Loucy (cell line): ENCODE measurements around the gene SLC30A2.

Experiments
- H2AFZ ChIP-seq: fragments of 200-600 bp; sonication (generic); 2 replicates; pipeline ENCODE4 v1.6.0; 2016; ENCODE audit warnings: antibody characterized with exemption, mild to moderate bottlenecking, low read length, moderate library complexity
- H3F3A ChIP-seq: fragments of 200-600 bp; 2 replicates; pipeline ENCODE4 v1.6.0; 2016; ENCODE audit warnings: antibody characterized with exemption, low read depth, mild to moderate bottlenecking
- H3K27me3 ChIP-seq: fragments of 200-600 bp; sonication (generic); 2 replicates; pipeline ENCODE4 v1.6.1; 2014; ENCODE audit warnings: low read length, mild to moderate bottlenecking; ENCODE audit not compliant: insufficient read depth, poor library complexity, severe bottlenecking
- H3K36me3 ChIP-seq: fragments of 200-600 bp; sonication (generic); 2 replicates; pipeline ENCODE4 v1.6.1; 2016; ENCODE audit warnings: low read length; ENCODE audit not compliant: insufficient read depth
- H3K4me1 ChIP-seq: fragments of 200-600 bp; sonication (generic); 2 replicates; pipeline ENCODE4 v1.5.1; 2014; ENCODE audit warnings: low read length, mild to moderate bottlenecking; ENCODE audit not compliant: insufficient read depth, poor library complexity, severe bottlenecking
- H3K4me2 ChIP-seq: fragments of 200-600 bp; sonication (generic); 2 replicates; pipeline ENCODE4 v1.6.0; 2014; ENCODE audit warnings: antibody characterized with exemption, low read length, low read depth, mild to moderate bottlenecking; ENCODE audit not compliant: poor library complexity, severe bottlenecking
- H3K4me3 ChIP-seq: fragments of 200-600 bp; sonication (generic); 2 replicates; pipeline ENCODE4 v1.5.1; 2014; ENCODE audit warnings: low read length, mild to moderate bottlenecking, mixed read lengths; ENCODE audit not compliant: poor library complexity, severe bottlenecking
- H3K79me2 ChIP-seq: fragments of 200-600 bp; sonication (generic); 2 replicates; pipeline ENCODE4 v1.6.1; 2014; ENCODE audit warnings: low read length; ENCODE audit not compliant: insufficient read depth
- H3K9ac ChIP-seq: fragments of 200-600 bp; sonication (generic); 2 replicates; pipeline ENCODE4 v1.6.0; 2014; ENCODE audit warnings: mild to moderate bottlenecking, low read depth, low read length, moderate library complexity; ENCODE audit not compliant: poor library complexity, severe bottlenecking
- H3K9me2 ChIP-seq: fragments of 200-600 bp; sonication (generic); replicated peaks from 2 replicates; pipeline ENCODE4 v1.6.1; 2016; ENCODE audit warnings: low read depth, low read length, mixed read lengths
- H3K9me3 ChIP-seq: fragments of 200-600 bp; sonication (generic); 2 replicates; pipeline ENCODE4 v1.6.1; 2014; ENCODE audit warnings: mild to moderate bottlenecking, antibody characterized with exemption, low read length, low read depth; ENCODE audit not compliant: insufficient read depth
- H4K20me1 ChIP-seq: fragments of 200-600 bp; sonication (generic); 2 replicates; pipeline ENCODE4 v1.6.0; 2014; ENCODE audit warnings: antibody characterized with exemption, low read length, mild to moderate bottlenecking; ENCODE audit not compliant: insufficient read depth, poor library complexity, severe bottlenecking
- EZH2phosphoT487 ChIP-seq: fragments of 200-600 bp; IDR thresholded peaks from 2 replicates; pipeline ENCODE4 v1.6.1; 2018; ENCODE audit warnings: antibody characterized with exemption, mild to moderate bottlenecking, moderate library complexity, borderline replicate concordance
- TF ChIP-seq, protein P1 (sequence below): fragments of 200-600 bp; sonication (generic); conservative IDR thresholded peaks from 2 replicates; pipeline ENCODE4 v1.5.1; 2014; ENCODE audit warnings: mild to moderate bottlenecking, antibody characterized with exemption, low read length

SLC30A2 gene

GRCh38 chr1:26046246-26047095, 553 bp upstream of the SLC30A2 start:
- no peak overlapping the region for H2AFZ ChIP-seq
- no peak overlapping the region for H3K4me2 ChIP-seq
- no peak for TF ChIP-seq EZH2phosphoT487
- TF ChIP-seq, protein P1, sequence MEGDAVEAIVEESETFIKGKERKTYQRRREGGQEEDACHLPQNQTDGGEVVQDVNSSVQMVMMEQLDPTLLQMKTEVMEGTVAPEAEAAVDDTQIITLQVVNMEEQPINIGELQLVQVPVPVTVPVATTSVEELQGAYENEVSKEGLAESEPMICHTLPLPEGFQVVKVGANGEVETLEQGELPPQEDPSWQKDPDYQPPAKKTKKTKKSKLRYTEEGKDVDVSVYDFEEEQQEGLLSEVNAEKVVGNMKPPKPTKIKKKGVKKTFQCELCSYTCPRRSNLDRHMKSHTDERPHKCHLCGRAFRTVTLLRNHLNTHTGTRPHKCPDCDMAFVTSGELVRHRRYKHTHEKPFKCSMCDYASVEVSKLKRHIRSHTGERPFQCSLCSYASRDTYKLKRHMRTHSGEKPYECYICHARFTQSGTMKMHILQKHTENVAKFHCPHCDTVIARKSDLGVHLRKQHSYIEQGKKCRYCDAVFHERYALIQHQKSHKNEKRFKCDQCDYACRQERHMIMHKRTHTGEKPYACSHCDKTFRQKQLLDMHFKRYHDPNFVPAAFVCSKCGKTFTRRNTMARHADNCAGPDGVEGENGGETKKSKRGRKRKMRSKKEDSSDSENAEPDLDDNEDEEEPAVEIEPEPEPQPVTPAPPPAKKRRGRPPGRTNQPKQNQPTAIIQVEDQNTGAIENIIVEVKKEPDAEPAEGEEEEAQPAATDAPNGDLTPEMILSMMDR: no peak
- H3K4me1 ChIP-seq: peaks cover 17% of the 10 kb centered on the region
- no peaks in the 10 kb centered on the region for H3F3A ChIP-seq
- H3K79me2 ChIP-seq: no peaks in the 10 kb centered on the region
- H3K4me3 ChIP-seq: no peak overlapping the region
- no peaks in the 10 kb centered on the region for H4K20me1 ChIP-seq
- no peaks in the 10 kb centered on the region for H3K27me3 ChIP-seq
- no peak overlapping the region for H3K9ac ChIP-seq
- H3K9me2 ChIP-seq: no peaks in the 10 kb centered on the region
- H3K36me3 ChIP-seq: no peaks in the 10 kb centered on the region
- H3K9me3 ChIP-seq: no peaks in the 10 kb centered on the region

GRCh38 chr1:26044971-26045721, 772 bp downstream of the SLC30A2 start:
- no peaks in the 10 kb centered on the region for H4K20me1 ChIP-seq
- no peaks in the 10 kb centered on the region for H3K9me2 ChIP-seq
- H3K9ac ChIP-seq: no peak overlapping the region
- no peaks in the 10 kb centered on the region for H3K27me3 ChIP-seq
- no peaks in the 10 kb centered on the region for H3K79me2 ChIP-seq
- H3K9me3 ChIP-seq: no peaks in the 10 kb centered on the region
- H3K4me1 ChIP-seq: peaks cover 7% of the 10 kb centered on the region
- no peak overlapping the region for H3K4me3 ChIP-seq
- H3F3A ChIP-seq: no peaks in the 10 kb centered on the region
- H3K4me2 ChIP-seq: no peak overlapping the region
- no peak overlapping the region for H2AFZ ChIP-seq
- TF ChIP-seq, protein P1: no peak
- no peak for TF ChIP-seq EZH2phosphoT487
- no peaks in the 10 kb centered on the region for H3K36me3 ChIP-seq

DNA sequence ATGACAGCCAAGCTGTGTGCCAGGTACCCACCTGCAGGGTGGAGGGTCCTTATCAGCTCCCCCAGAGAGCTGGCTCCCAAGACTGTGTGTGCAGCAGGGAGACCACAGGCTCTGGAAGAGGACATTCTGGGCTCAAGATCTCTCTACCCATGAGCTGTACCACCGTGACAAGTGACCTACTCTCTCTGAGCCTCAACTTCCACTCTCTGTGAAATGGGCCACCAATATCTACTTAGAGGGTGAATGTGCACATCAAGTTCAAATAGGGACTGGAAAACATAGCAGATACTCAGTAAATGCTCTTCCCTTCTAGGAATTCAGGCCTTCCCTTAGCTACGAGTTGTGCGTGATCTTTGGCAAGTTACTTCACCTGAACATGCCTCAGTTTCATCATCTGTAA, 1.5 kb downstream of the SLC30A2 start:
- no peaks in the 10 kb centered on the region for H3K9me3 ChIP-seq
- H3K9ac ChIP-seq: no peak overlapping the region
- TF ChIP-seq, protein P1: no peak
- TF ChIP-seq EZH2phosphoT487: no peak
- no peaks in the 10 kb centered on the region for H4K20me1 ChIP-seq
- H3K79me2 ChIP-seq: no peaks in the 10 kb centered on the region
- no peak overlapping the region for H2AFZ ChIP-seq
- no peaks in the 10 kb centered on the region for H3K9me2 ChIP-seq
- H3F3A ChIP-seq: no peaks in the 10 kb centered on the region
- H3K4me3 ChIP-seq: no peak overlapping the region
- H3K4me1 ChIP-seq: no peaks in the 10 kb centered on the region
- no peaks in the 10 kb centered on the region for H3K27me3 ChIP-seq
- H3K4me2 ChIP-seq: no peak overlapping the region
- H3K36me3 ChIP-seq: no peaks in the 10 kb centered on the region
